Activated T-cell treated with anti-CD3 and anti-CD28 coated beads for 24 hours (primary cell): ENCODE measurements around the gene ADARB2.

ENCODE experiments used
- DNase-seq: peaks from one replicate; pipeline ENCODE4 v3.0.0-alpha.2; 2020; ENCODE audit warnings: low read depth

Gene ADARB2

GRCh38 chr10:1662438-1663025 is 74.8 kb downstream of the ADARB2 start:
- no peak for DNase-seq

GRCh38 chr10:1661859-1662437 is 75.4 kb downstream of the ADARB2 start:
- no peak for DNase-seq

GRCh38 chr10:1661416-1661815 is 75.9 kb downstream of the ADARB2 start:
- DNase-seq: no peak

- DNase-seq: no peak
These were observed 76.5 kb downstream of the ADARB2 start for GRCh38 chr10:1660815-1661214.

- DNase-seq: no peak
These were observed 76.9 kb downstream of the ADARB2 start for GRCh38 chr10:1660386-1660785.

GRCh38 chr10:1659221-1659791 is 78.0 kb downstream of the ADARB2 start:
- DNase-seq: no peak

GRCh38 chr10:1658658-1659057 is 78.7 kb downstream of the ADARB2 start:
- DNase-seq: no peak

- no peak for DNase-seq
These were observed 79.8 kb downstream of the ADARB2 start for GRCh38 chr10:1657479-1657878.

GRCh38 chr10:1655367-1655766 is 82.0 kb downstream of the ADARB2 start:
- DNase-seq: no peak

- DNase-seq: no peak
These were observed 82.4 kb downstream of the ADARB2 start for GRCh38 chr10:1654811-1655356.

- DNase-seq: no peak
These were observed 83.1 kb downstream of the ADARB2 start for GRCh38 chr10:1654247-1654646.

GRCh38 chr10:1653321-1653720 is 84.0 kb downstream of the ADARB2 start:
- no peak for DNase-seq

- DNase-seq: no peak
These were observed 85.2 kb downstream of the ADARB2 start for GRCh38 chr10:1652151-1652550.

- no peak for DNase-seq
These were observed 85.9 kb downstream of the ADARB2 start for GRCh38 chr10:1651270-1651966.

GRCh38 chr10:1650542-1651269 is 86.6 kb downstream of the ADARB2 start:
- no peak for DNase-seq

GRCh38 chr10:1648648-1649047 is 88.7 kb downstream of the ADARB2 start:
- no peak for DNase-seq

GRCh38 chr10:1646332-1646731 is 91.0 kb downstream of the ADARB2 start:
- no peak for DNase-seq

GRCh38 chr10:1645896-1646295 is 91.4 kb downstream of the ADARB2 start:
- DNase-seq: no peak

GRCh38 chr10:1644191-1644711 is 93.1 kb downstream of the ADARB2 start:
- no peak for DNase-seq

- DNase-seq: no peak
These were observed 93.5 kb downstream of the ADARB2 start for GRCh38 chr10:1643908-1644179.

- DNase-seq: no peak
These were observed 94.0 kb downstream of the ADARB2 start for GRCh38 chr10:1643161-1643907.
